Activated B cell treated with CpG ODN at 0.5 μM for 24 hours (primary cell): ENCODE measurements around the gene PLEKHG7. TPM values are rescaled to one million over a fixed set of nuclear protein-coding genes. Genes with fewer than 3 reads are reported as not detected.

Experiments
- ATAC-seq: fragments of 200-7000 bp; cut with Tn5 transposase; one replicate; pipeline ENCODE4 v1.10.0; 2021; ENCODE audit warnings: low read depth, mild to moderate bottlenecking, moderate library complexity
- CTCF ChIA-PET: fragments of 350-600 bp; sonication (Branson Sonifier 250); formaldehyde crosslinking; loops from one replicate; lab custom pipeline; 2021; ENCODE audit warnings: antibody characterized with exemption; lab: Charles Lee
- POLR2A ChIA-PET: fragments of 350-600 bp; sonication (Branson Sonifier 250); formaldehyde crosslinking; loops from one replicate; lab custom pipeline; 2021; ENCODE audit warnings: antibody characterized with exemption; lab: Charles Lee
- DNase-seq: peaks from one replicate; pipeline ENCODE4 v3.0.0; 2022
- H3K27ac Mint-ChIP-seq: one replicate; pipeline ENCODE4 v1.8.0; 2020; ENCODE audit warnings: mixed read lengths
- H3K27me3 Mint-ChIP-seq: one replicate; pipeline ENCODE4 v1.8.0; 2021; ENCODE audit warnings: mixed read lengths
- H3K36me3 Mint-ChIP-seq: one replicate; pipeline ENCODE4 v1.8.0; 2021; ENCODE audit warnings: low read depth, mixed read lengths
- H3K4me1 Mint-ChIP-seq: one replicate; pipeline ENCODE4 v1.8.0; 2021; ENCODE audit warnings: mixed read lengths
- H3K4me3 Mint-ChIP-seq: one replicate; pipeline ENCODE4 v1.8.0; 2020; ENCODE audit warnings: mild to moderate bottlenecking, mixed read lengths
- H3K9me3 Mint-ChIP-seq: one replicate; pipeline ENCODE4 v1.8.0; 2020; ENCODE audit warnings: mixed read lengths
- intact Hi-C: fragments of 100-400 bp; cut with micrococcal nuclease; formaldehyde crosslinking; loops from one replicate; pipeline ENCODE4 v1.15.1; 2024
- total RNA-seq: library from RNA; stranded (reverse); gene quantifications from 2 replicates; pipeline ENCODE4 v1.2.3, GENCODE V29; 2022
- TF ChIP-seq, protein P1 (sequence below): fragments of 200-600 bp; IDR thresholded peaks from one replicate; pipeline ENCODE4 v1.8.0; 2022; ENCODE audit warnings: antibody characterized with exemption, mild to moderate bottlenecking

Gene PLEKHG7
- total RNA-seq, 1 donor from 2014 or later: 3.4 TPM

DNA sequence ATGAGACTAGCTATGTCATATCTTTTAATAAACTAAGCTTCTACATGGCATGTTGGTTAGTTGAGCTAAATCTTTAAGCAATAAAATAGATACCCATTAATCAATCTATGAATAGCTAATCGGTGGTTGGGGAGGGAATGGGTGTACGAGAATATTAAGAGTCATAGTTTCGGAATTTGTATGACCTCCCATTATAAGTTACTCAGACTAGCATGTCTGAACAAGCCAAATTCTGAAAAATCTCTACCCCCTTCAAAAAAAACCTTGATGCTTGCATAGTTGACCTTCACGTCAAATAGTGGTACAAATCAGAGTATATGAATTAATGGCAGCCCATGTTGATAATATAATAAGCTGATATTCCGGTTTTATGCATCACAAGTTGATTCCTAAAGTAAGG, 60.0 kb downstream of the PLEKHG7 start:
- DNase-seq (no peak), ATAC-seq (no peak)
- POLR2A ChIA-PET: no interaction called here
- Mint-ChIP-seq H3K9me3 (no peaks in the 10 kb centered on the region), H3K4me1 (peaks cover 10% of the 10 kb centered on the region), H3K27me3 (no peaks in the 10 kb centered on the region), H3K4me3 (no peak overlapping the region), H3K36me3 (no peaks in the 10 kb centered on the region), H3K27ac (no peak overlapping the region)
- intact Hi-C loops: no loop called here
- TF ChIP-seq, protein P1, sequence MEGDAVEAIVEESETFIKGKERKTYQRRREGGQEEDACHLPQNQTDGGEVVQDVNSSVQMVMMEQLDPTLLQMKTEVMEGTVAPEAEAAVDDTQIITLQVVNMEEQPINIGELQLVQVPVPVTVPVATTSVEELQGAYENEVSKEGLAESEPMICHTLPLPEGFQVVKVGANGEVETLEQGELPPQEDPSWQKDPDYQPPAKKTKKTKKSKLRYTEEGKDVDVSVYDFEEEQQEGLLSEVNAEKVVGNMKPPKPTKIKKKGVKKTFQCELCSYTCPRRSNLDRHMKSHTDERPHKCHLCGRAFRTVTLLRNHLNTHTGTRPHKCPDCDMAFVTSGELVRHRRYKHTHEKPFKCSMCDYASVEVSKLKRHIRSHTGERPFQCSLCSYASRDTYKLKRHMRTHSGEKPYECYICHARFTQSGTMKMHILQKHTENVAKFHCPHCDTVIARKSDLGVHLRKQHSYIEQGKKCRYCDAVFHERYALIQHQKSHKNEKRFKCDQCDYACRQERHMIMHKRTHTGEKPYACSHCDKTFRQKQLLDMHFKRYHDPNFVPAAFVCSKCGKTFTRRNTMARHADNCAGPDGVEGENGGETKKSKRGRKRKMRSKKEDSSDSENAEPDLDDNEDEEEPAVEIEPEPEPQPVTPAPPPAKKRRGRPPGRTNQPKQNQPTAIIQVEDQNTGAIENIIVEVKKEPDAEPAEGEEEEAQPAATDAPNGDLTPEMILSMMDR: no peak
- CTCF ChIA-PET: no interaction called here

DNA sequence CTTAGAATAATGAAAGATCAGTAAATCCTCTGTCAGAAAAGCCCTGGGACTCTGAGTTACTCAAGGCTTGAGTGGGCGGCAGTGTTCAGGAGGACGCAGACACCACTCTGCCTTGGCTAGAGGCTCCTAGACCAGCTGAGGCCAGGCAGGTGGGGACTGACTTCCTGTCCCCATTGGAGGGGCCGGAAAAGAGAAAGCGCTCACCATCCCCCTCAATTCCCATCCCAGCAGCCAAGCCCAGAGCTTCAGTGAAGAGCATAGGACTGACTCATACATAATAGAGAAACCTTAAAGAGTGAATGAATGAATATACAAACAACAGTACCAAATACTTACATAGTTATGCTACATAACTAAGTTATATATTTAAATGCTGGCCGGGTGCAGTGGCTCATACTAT, 62.0 kb downstream of the PLEKHG7 start:
- Mint-ChIP-seq H3K27me3 (no peaks in the 10 kb centered on the region), H3K4me3 (no peak overlapping the region), H3K4me1 (peaks cover 20% of the 10 kb centered on the region), H3K27ac (no peak overlapping the region), H3K9me3 (no peaks in the 10 kb centered on the region), H3K36me3 (no peaks in the 10 kb centered on the region)
- no peak for DNase-seq
- ChIA-PET POLR2A (no interaction called here), CTCF (no interaction called here)
- intact Hi-C loops: no loop called here
- no peak for ATAC-seq
- TF ChIP-seq, protein P1: no peak

DNA sequence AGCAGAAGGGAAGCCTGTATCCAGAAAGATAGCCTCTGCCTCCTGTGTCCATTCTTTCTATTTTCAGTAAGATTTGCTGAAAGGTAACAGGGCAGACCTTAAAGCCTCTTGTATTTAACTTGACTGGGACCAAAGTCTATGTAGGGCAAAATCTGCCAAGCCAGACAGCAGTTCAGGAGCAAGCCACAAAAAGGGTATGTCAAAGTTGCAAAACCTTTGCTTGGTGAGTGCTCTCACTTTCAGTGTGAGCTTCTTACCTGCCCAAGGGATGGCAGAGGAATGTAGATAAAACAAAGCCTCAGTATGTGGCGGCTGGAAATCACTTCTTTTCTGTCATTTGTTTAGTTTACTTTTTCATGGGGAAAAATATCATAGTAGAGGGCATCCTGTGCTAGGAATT, 63.1 kb downstream of the PLEKHG7 start:
- no peaks in the 10 kb centered on the region for H3K27me3 Mint-ChIP-seq
- H3K4me1 Mint-ChIP-seq: peaks cover 21% of the 10 kb centered on the region
- H3K27ac Mint-ChIP-seq: no peak overlapping the region
- DNase-seq (no peak), ATAC-seq (no peak)
- intact Hi-C loops: no loop called here
- ChIA-PET CTCF (no interaction called here), POLR2A (no interaction called here)
- H3K9me3 Mint-ChIP-seq: no peaks in the 10 kb centered on the region
- TF ChIP-seq, protein P1: no peak
- no peak overlapping the region for H3K4me3 Mint-ChIP-seq
- H3K36me3 Mint-ChIP-seq: peaks cover 3% of the 10 kb centered on the region

DNA sequence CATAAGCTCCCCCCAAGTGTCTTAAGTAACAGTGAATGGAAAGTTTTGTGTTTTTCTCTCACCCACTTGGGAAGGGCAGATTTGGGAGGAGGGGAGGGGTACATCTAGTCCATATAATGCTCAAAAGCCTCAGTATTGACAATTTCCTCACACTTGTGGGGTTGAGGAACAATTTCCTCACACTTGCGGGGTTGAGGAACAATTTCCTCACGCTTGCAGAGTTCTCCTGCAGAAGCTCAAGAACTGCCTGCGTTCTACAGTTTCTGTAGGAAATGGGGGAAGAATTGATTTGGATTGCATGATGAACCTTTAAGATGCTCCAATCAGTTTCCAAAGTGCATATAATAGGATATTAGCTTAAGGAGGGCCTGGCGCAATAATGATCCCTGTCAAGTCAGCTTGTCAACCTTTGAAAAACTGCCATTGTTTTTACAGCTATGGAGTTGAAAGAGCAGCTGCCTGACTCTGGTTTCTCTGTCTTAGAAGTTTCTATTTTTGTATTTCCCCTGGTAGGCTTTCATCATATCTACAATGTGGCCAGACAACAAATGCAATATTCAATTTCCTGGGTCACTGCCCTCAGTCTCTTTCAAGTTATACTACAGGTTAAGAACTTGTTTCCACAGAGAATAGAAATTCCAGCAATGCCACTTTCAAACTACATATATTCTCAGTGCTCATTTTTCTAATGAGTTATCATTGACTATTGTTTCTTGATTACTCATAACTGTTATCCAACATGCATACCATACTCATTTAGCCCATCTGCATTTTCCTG, 66.5 kb downstream of the PLEKHG7 start:
- Mint-ChIP-seq H3K27me3 (no peaks in the 10 kb centered on the region), H3K36me3 (peaks cover 14% of the 10 kb centered on the region), H3K4me3 (no peak overlapping the region), H3K27ac (peak overlapping the region; percentile 20), H3K4me1 (peaks cover 17% of the 10 kb centered on the region), H3K9me3 (no peaks in the 10 kb centered on the region)
- DNase-seq: no peak
- intact Hi-C loops: no loop called here
- ChIA-PET POLR2A (no interaction called here), CTCF (no interaction called here)
- TF ChIP-seq, protein P1: no peak
- ATAC-seq: no peak

DNA sequence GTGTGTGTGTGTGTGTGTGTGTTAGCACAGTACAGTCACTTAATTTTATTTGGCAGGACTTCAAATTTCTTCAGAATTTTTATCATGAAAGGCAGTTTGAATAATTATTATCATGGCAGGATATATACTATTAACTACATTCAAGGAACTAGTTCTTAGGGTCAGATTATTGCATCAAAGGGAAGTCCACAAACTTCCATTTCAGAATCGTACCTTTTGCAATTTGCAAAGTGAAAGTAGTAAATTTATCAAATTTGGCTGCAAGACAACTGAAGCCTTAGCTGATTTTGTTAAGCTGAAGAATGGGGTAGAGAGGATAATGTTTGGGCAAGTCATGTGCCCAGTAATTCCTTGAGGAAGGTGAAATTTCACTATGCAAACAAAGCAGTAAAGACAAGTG, 68.2 kb downstream of the PLEKHG7 start:
- Mint-ChIP-seq H3K27ac (no peak overlapping the region), H3K27me3 (no peaks in the 10 kb centered on the region), H3K9me3 (no peaks in the 10 kb centered on the region), H3K4me1 (peaks cover 17% of the 10 kb centered on the region), H3K4me3 (no peak overlapping the region), H3K36me3 (peaks cover 22% of the 10 kb centered on the region)
- TF ChIP-seq, protein P1: no peak
- intact Hi-C loops: no loop called here
- ATAC-seq (no peak), DNase-seq (no peak)
- ChIA-PET CTCF (no interaction called here), POLR2A (no interaction called here)
